ENCODE results near the gene OGDHL. TPM values are rescaled to one million over a fixed set of nuclear protein-coding genes. Genes with fewer than 3 reads are reported as not detected.

OGDHL gene
- total RNA-seq, 1 experiment from 2014 or later = 22.6 TPM

DNA sequence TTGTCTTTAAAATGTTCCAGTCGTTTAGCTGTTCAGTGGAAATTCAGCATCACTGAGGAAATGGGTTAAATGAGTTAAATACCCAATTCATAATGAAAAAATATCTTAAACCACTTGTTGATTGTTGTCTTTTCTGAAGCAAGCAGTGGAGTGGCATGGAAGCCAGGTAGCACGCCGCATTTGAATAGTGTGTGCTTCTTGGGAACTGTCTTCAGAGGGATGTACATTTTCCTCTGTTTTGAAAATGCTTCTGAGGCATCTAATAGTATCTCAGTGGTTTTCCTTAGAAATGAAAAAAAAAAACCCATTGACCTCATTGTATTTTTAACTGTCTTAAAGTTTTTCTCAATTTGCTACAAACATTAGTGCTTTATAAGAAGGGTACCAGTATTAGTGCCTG is 54.5 kb downstream of the OGDHL start:
- Histone ChIP-seq H3K14ac (ENCODE audit: insufficient read depth, low read length) (no peak overlapping the region), H3K9me3 (ENCODE audit: control insufficient read depth, low read depth, low read length) (no peaks in the 10 kb centered on the region), H2BK120ac (ENCODE audit: low read depth, low read length, poor library complexity, severe bottlenecking) (no peak overlapping the region), H4K8ac (replicated peaks; ENCODE audit: insufficient read length, low read depth, low read length) (no peak overlapping the region), H3K79me2 (ENCODE audit: insufficient read depth, low read length) (no peaks in the 10 kb centered on the region), H3K27me3 (ENCODE audit: insufficient read depth, low read length) (no peaks in the 10 kb centered on the region), H2BK12ac (ENCODE audit: insufficient read length, low read depth, low read length) (no peak overlapping the region), H3K9ac (ENCODE audit: extremely low read depth, insufficient read length, low read length) (no peak overlapping the region), H2BK20ac (ENCODE audit: low read depth, low read length, poor library complexity, severe bottlenecking) (no peak overlapping the region), H3K23me2 (ENCODE audit: insufficient read length, low read depth, low read length, poor library complexity, severe bottlenecking) (no peaks in the 10 kb centered on the region), H2BK5ac (ENCODE audit: insufficient read length, low read length) (no peak overlapping the region), H3K4ac (ENCODE audit: low read depth, low read length) (no peak overlapping the region), H2BK15ac (ENCODE audit: low read depth, low read length) (no peak overlapping the region), H3K23ac (ENCODE audit: insufficient read length, low read depth, low read length) (no peak overlapping the region), H2AK5ac (ENCODE audit: insufficient read length, low read length) (no peak overlapping the region), H4K20me1 (ENCODE audit: control insufficient read depth, insufficient read depth, insufficient read length) (no peaks in the 10 kb centered on the region), H3K4me1 (ENCODE audit: insufficient read depth, low read length) (no peaks in the 10 kb centered on the region), H2AFZ (ENCODE audit: low read length) (no peak overlapping the region), H3K27ac (ENCODE audit: insufficient read length, low read depth, low read length) (no peak overlapping the region), H3T11ph (ENCODE audit: low read length) (no peak overlapping the region), H3K79me1 (ENCODE audit: insufficient read depth, low read depth, low read length, poor library complexity, severe bottlenecking) (no peaks in the 10 kb centered on the region), H3K18ac (ENCODE audit: insufficient read length, low read depth, low read length) (no peak overlapping the region), H4K5ac (ENCODE audit: insufficient read length, low read depth, low read length) (no peak overlapping the region), H4K91ac (ENCODE audit: insufficient read length, low read depth, low read length) (no peak overlapping the region), H3K4me2 (ENCODE audit: insufficient read depth, insufficient read length, low read length) (no peak overlapping the region), H3K56ac (ENCODE audit: insufficient read length, low read depth, low read length) (no peak overlapping the region)
- H3K4me1 Mint-ChIP-seq = no peaks in the 10 kb centered on the region
- peaks cover 53% of the 10 kb centered on the region for H3K27me3 Mint-ChIP-seq (ENCODE audit: low read depth)
- TF ChIP-seq, protein P1, sequence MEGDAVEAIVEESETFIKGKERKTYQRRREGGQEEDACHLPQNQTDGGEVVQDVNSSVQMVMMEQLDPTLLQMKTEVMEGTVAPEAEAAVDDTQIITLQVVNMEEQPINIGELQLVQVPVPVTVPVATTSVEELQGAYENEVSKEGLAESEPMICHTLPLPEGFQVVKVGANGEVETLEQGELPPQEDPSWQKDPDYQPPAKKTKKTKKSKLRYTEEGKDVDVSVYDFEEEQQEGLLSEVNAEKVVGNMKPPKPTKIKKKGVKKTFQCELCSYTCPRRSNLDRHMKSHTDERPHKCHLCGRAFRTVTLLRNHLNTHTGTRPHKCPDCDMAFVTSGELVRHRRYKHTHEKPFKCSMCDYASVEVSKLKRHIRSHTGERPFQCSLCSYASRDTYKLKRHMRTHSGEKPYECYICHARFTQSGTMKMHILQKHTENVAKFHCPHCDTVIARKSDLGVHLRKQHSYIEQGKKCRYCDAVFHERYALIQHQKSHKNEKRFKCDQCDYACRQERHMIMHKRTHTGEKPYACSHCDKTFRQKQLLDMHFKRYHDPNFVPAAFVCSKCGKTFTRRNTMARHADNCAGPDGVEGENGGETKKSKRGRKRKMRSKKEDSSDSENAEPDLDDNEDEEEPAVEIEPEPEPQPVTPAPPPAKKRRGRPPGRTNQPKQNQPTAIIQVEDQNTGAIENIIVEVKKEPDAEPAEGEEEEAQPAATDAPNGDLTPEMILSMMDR (conservative IDR thresholded peaks at IDR 0.05) = no peak
- no peak for DNase-seq
- peaks cover 0 to 4% (median 0%) of the 10 kb centered on the region in 3 experiments; a peak in 1 of 7 replicates for H3K36me3 Mint-ChIP-seq (ENCODE audit: insufficient read depth in 1 of 3, low read depth in 3 of 3)
- H3K9me3 Mint-ChIP-seq = peaks cover 7 to 13% of the 10 kb centered on the region in 2 experiments; a peak in 4 of 5 replicates
- no CpG with 5 or more reads among the region's 3 CpGs for WGBS (ENCODE audit: extremely low coverage, insufficient read length, low lambda C conversion rate)
- H3K27ac Mint-ChIP-seq = no peak overlapping the region
- no peak overlapping the region for H3K4me3 Mint-ChIP-seq

Measured in H9 (cell line).